CD14-positive monocyte (primary cell): ENCODE results near the gene ZNF423. TPM values are rescaled to one million over a fixed set of nuclear protein-coding genes. Genes with fewer than 3 reads are reported as not detected.

Experiments used
- DNase-seq, 3 donors: peaks; one replicate each; pipeline ENCODE4 v3.0.0-alpha.2; 2011 to 2022
- H2AFZ ChIP-seq: 2 replicates; pipeline ENCODE4 v1.6.0; 2012; ENCODE audit warnings: mild to moderate bottlenecking, low read depth, low read length, inconsistent platforms; ENCODE audit not compliant: insufficient read depth, poor library complexity, severe bottlenecking
- H3K27ac ChIP-seq, 2 donors: 1 replicate in 1 of 2; 2 replicates in 1 of 2; pipeline ENCODE4 v1.5.1; 2012 to 2013; ENCODE audit warnings: low read length in 2 of 2, control low read depth in 1 of 2, inconsistent platforms in 1 of 2, low read depth in 1 of 2, mild to moderate bottlenecking in 1 of 2
- H3K27me3 ChIP-seq, 2 donors: one replicate each; pipeline versions ENCODE4 v1.6.0 to v1.6.1; 2011 to 2013; ENCODE audit warnings: low read length in 2 of 2; ENCODE audit not compliant: control insufficient read depth in 2 of 2, insufficient read depth in 2 of 2
- H3K36me3 ChIP-seq, 2 donors: replicated peaks in 1 of 2; 1 replicate in 1 of 2; 2 replicates in 1 of 2; pipeline versions ENCODE4 v1.5.1 to v1.6.1; 2012 to 2013; ENCODE audit warnings: low read length in 2 of 2, control low read depth in 1 of 2, inconsistent platforms in 1 of 2, mild to moderate bottlenecking in 1 of 2; ENCODE audit not compliant: insufficient read depth in 2 of 2, control insufficient read depth in 1 of 2
- H3K4me1 ChIP-seq, 2 donors: 1 replicate in 1 of 2; 2 replicates in 1 of 2; pipeline versions ENCODE4 v1.5.1 to v1.6.1; 2012 to 2013; ENCODE audit warnings: low read length in 2 of 2, control low read depth in 1 of 2, inconsistent platforms in 1 of 2, mild to moderate bottlenecking in 1 of 2, moderate library complexity in 1 of 2; ENCODE audit not compliant: insufficient read depth in 2 of 2, control insufficient read depth in 1 of 2
- H3K4me2 ChIP-seq: replicated peaks from 2 replicates; pipeline ENCODE3; 2012; ENCODE audit warnings: low read length, moderate library complexity, mild to moderate bottlenecking; ENCODE audit not compliant: poor library complexity, severe bottlenecking; ENCODE audit errors: extremely low read depth
- H3K4me3 ChIP-seq, 3 experiments: fragments of 200-600 bp in 1 of 3; sonication (generic) in 1 of 3; replicated peaks in 1 of 3; 1 replicate in 2 of 3; 2 replicates in 1 of 3; pipeline ENCODE4 v1.5.1; 2011 to 2013; ENCODE audit warnings: low read length in 3 of 3, mild to moderate bottlenecking in 3 of 3, control low read depth in 2 of 3, low read depth in 2 of 3, inconsistent platforms in 1 of 3, moderate library complexity in 1 of 3
- H3K79me2 ChIP-seq: 2 replicates; pipeline ENCODE4 v1.6.0; 2012; ENCODE audit warnings: mild to moderate bottlenecking, control low read depth, inconsistent platforms, low read length, moderate library complexity; ENCODE audit not compliant: insufficient read depth
- H3K9ac ChIP-seq: 2 replicates; pipeline ENCODE4 v1.6.0; 2017; ENCODE audit warnings: low read length, mild to moderate bottlenecking; ENCODE audit not compliant: insufficient read depth, poor library complexity, severe bottlenecking
- H3K9me3 ChIP-seq, 2 donors: replicated peaks in 1 of 2; 1 replicate in 1 of 2; 2 replicates in 1 of 2; pipeline versions ENCODE4 v1.5.1 to v1.6.1; 2012 to 2013; ENCODE audit warnings: low read length in 2 of 2, control low read depth in 1 of 2; ENCODE audit not compliant: control insufficient read depth in 1 of 2, insufficient read depth in 1 of 2
- H4K20me1 ChIP-seq: 2 replicates; pipeline ENCODE4 v1.6.0; 2012; ENCODE audit warnings: mild to moderate bottlenecking, low read length, control low read depth, moderate library complexity; ENCODE audit not compliant: insufficient read depth
- H3K27ac Mint-ChIP-seq, 7 donors: one replicate each; pipeline ENCODE4 v1.8.0; 2020; ENCODE audit warnings: mild to moderate bottlenecking in 7 of 7, mixed read lengths in 7 of 7, moderate library complexity in 6 of 7, inconsistent platforms in 2 of 7
- H3K27me3 Mint-ChIP-seq, 3 donors: one replicate each; pipeline ENCODE4 v1.8.0; 2021 to 2022; ENCODE audit warnings: low read depth in 3 of 3, mild to moderate bottlenecking in 3 of 3, mixed read lengths in 3 of 3, moderate library complexity in 3 of 3, inconsistent platforms in 1 of 3
- H3K36me3 Mint-ChIP-seq, 2 donors: one replicate each; pipeline ENCODE4 v1.8.0; 2020; ENCODE audit warnings: mixed read lengths in 2 of 2, inconsistent platforms in 1 of 2, mild to moderate bottlenecking in 1 of 2
- H3K4me1 Mint-ChIP-seq: one replicate; pipeline ENCODE4 v1.8.0; 2020; ENCODE audit warnings: mild to moderate bottlenecking, mixed read lengths
- H3K4me3 Mint-ChIP-seq, 2 donors: one replicate each; pipeline ENCODE4 v1.8.0; 2020; ENCODE audit warnings: mild to moderate bottlenecking in 2 of 2, mixed read lengths in 2 of 2, moderate library complexity in 1 of 2
- H3K9me3 Mint-ChIP-seq, 7 donors: one replicate each; pipeline ENCODE4 v1.8.0; 2020 to 2022; ENCODE audit warnings: mixed read lengths in 7 of 7, mild to moderate bottlenecking in 6 of 7, moderate library complexity in 6 of 7, inconsistent platforms in 2 of 7
- WGBS: methylation state at CpG from one replicate; pipeline ENCODE4 v1.1.5; 2013; ENCODE audit warnings: missing lambda C conversion rate; ENCODE audit not compliant: insufficient coverage; 5-methylcytosine and 5-hydroxymethylcytosine counted together
- intact Hi-C, 2 donors: fragments of 100-400 bp; cut with micrococcal nuclease; formaldehyde crosslinking; loops; one replicate each; pipeline versions ENCODE4 v1.15.0 to v1.15.1; 2023
- polyA plus RNA-seq, 3 donors: library from polyadenylated mRNA; depleted of rRNA in 1 of 3; unstranded in 2 of 3; stranded (reverse) in 1 of 3; fragments of 300-500 nt in 2 of 3; fragments of >200 nt in 1 of 3; fragmentation: Illumina TruSeq in 2 of 3; gene quantifications; 1 replicate in 2 of 3; 2 replicates in 1 of 3; pipeline ENCODE4 v1.2.3, GENCODE V29; 2012 to 2021
- TF ChIP-seq, protein P1 (sequence below): fragments of 200-600 bp; IDR thresholded peaks from one replicate; pipeline ENCODE4 v1.8.0; 2022; ENCODE audit warnings: antibody characterized with exemption, mild to moderate bottlenecking

The ZNF423 gene
- polyA plus RNA-seq, 3 donors, result not detected

DNA sequence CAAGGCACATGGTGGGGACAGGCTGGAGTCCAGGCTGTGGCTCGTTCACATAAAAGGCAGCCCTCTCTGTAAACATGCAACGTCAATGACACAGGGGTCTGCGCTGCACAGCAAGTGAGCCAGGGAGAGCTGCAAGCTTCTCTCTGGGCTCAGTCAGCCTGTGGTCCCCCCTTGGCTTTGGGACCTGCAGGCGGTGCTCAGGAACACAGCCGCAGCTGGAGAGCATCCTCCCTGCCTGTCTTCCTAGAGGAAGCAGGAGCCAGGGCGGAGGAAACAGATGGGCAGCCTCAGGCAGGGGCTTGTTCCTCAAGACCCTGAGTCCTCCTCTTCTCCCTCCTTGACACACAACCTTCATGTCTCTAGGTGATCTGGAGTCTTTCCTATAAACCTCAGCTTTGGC is 254.3 kb downstream of the ZNF423 start:
- Mint-ChIP-seq H3K9me3 (no peaks in the 10 kb centered on the region), H3K4me1 (no peaks in the 10 kb centered on the region), H3K27me3 (peaks cover 0 to 4% (median 3%) of the 10 kb centered on the region in 3 donors), H3K27ac (no peak overlapping the region), H3K4me3 (no peak overlapping the region), H3K36me3 (no peaks in the 10 kb centered on the region)
- Histone ChIP-seq H3K36me3 (no peaks in the 10 kb centered on the region), H4K20me1 (no peaks in the 10 kb centered on the region), H2AFZ (no peak overlapping the region), H3K27me3 (no peaks in the 10 kb centered on the region), H3K4me1 (no peaks in the 10 kb centered on the region), H3K4me2 (no peak overlapping the region), H3K9me3 (no peaks in the 10 kb centered on the region), H3K4me3 (no peak overlapping the region), H3K9ac (no peak overlapping the region), H3K79me2 (no peaks in the 10 kb centered on the region), H3K27ac (no peak overlapping the region)
- intact Hi-C loops, result no loop called here
- TF ChIP-seq, protein P1, sequence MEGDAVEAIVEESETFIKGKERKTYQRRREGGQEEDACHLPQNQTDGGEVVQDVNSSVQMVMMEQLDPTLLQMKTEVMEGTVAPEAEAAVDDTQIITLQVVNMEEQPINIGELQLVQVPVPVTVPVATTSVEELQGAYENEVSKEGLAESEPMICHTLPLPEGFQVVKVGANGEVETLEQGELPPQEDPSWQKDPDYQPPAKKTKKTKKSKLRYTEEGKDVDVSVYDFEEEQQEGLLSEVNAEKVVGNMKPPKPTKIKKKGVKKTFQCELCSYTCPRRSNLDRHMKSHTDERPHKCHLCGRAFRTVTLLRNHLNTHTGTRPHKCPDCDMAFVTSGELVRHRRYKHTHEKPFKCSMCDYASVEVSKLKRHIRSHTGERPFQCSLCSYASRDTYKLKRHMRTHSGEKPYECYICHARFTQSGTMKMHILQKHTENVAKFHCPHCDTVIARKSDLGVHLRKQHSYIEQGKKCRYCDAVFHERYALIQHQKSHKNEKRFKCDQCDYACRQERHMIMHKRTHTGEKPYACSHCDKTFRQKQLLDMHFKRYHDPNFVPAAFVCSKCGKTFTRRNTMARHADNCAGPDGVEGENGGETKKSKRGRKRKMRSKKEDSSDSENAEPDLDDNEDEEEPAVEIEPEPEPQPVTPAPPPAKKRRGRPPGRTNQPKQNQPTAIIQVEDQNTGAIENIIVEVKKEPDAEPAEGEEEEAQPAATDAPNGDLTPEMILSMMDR, result no peak
- 26% methylated on average over 6 of the region's 6 CpGs for WGBS
- DNase-seq, result no peak

DNA sequence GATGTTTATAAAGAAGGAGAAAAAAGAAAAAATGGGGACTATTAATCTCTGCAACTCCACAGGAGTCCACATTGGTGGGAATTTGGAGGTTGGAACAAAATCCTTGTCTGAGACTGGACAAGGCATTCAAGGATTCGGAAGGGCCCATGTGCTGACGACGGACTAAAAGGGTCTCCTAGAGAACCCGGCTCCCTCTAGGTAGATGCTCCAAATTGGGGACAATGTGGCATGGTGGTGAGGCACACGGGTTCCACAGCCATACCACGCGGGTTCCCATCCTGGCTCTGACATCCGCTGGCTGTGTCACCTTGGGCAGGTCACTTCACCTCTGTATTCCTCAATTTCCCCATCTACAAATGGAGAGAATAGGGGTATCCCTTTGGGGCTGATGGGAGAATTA is 254.9 kb downstream of the ZNF423 start:
- TF ChIP-seq, protein P1, result no peak
- intact Hi-C loops, result no loop called here

More for the DNA sequence above, 254.9 kb downstream of the ZNF423 start:
- no peak overlapping the region for H2AFZ ChIP-seq
- H3K27ac ChIP-seq, result no peak overlapping the region
- DNase-seq, result no peak
- no peaks in the 10 kb centered on the region for H3K36me3 Mint-ChIP-seq
- peaks cover 0 to 3% of the 10 kb centered on the region in 2 donors for H3K4me1 ChIP-seq
- H3K4me2 ChIP-seq, result no peak overlapping the region
- peaks cover 0 to 4% (median 1%) of the 10 kb centered on the region in 3 donors for H3K27me3 Mint-ChIP-seq
- H3K9me3 ChIP-seq, result no peaks in the 10 kb centered on the region
- peaks cover 4% of the 10 kb centered on the region for H3K4me1 Mint-ChIP-seq
- H3K79me2 ChIP-seq, result no peaks in the 10 kb centered on the region
- 98% methylated on average over 4 of the region's 8 CpGs for WGBS
- no peaks in the 10 kb centered on the region for H4K20me1 ChIP-seq
- H3K9me3 Mint-ChIP-seq, result no peaks in the 10 kb centered on the region
- no peak overlapping the region for H3K4me3 ChIP-seq
- H3K9ac ChIP-seq, result no peak overlapping the region
- H3K36me3 ChIP-seq, result no peaks in the 10 kb centered on the region
- H3K27ac Mint-ChIP-seq, result no peak overlapping the region
- H3K4me3 Mint-ChIP-seq, result no peak overlapping the region
- no peaks in the 10 kb centered on the region for H3K27me3 ChIP-seq
